NCI-H1436 treated with DMSO at 0.1 percent for 48 hours (cell line): ENCODE results near the gene JADE2.

Experiments
- DNase-seq: peaks from one replicate; lab custom pipeline; 2025; lab: John Stamatoyannopoulos, UW

JADE2 gene

GRCh38 chr5:134530301-134531077 is 5.0 kb downstream of the JADE2 start:
- DNase-seq = no peak

- DNase-seq = no peak
Measured at GRCh38 chr5:134533115-134533815, 7.8 kb downstream of the JADE2 start.

GRCh38 chr5:134534058-134534725 is 8.7 kb downstream of the JADE2 start:
- DNase-seq = no peak

- DNase-seq = no peak
Measured at GRCh38 chr5:134534726-134535110, 9.2 kb downstream of the JADE2 start.

- DNase-seq = no peak
Measured at GRCh38 chr5:134536876-134537275, 11.4 kb downstream of the JADE2 start.

- no peak for DNase-seq
Measured at GRCh38 chr5:134537297-134537696, 11.8 kb downstream of the JADE2 start.

- no peak for DNase-seq
Measured at GRCh38 chr5:134538296-134538695, 12.8 kb downstream of the JADE2 start.

- DNase-seq = no peak
Measured at GRCh38 chr5:134539732-134540131, 14.3 kb downstream of the JADE2 start.

GRCh38 chr5:134540747-134541733 is 15.6 kb downstream of the JADE2 start:
- DNase-seq = no peak

- DNase-seq = no peak
Measured at GRCh38 chr5:134541736-134542376, 16.4 kb downstream of the JADE2 start.

GRCh38 chr5:134543820-134544614 is 18.5 kb downstream of the JADE2 start:
- no peak for DNase-seq

GRCh38 chr5:134545070-134545868 is 19.8 kb downstream of the JADE2 start:
- DNase-seq = no peak

- no peak for DNase-seq
Measured at GRCh38 chr5:134547066-134547465, 21.6 kb downstream of the JADE2 start.

GRCh38 chr5:134547579-134547978 is 22.1 kb downstream of the JADE2 start:
- DNase-seq = no peak

GRCh38 chr5:134547999-134548658 is 22.7 kb downstream of the JADE2 start:
- no peak for DNase-seq

- no peak for DNase-seq
Measured at GRCh38 chr5:134549714-134550113, 24.2 kb downstream of the JADE2 start.

GRCh38 chr5:134550271-134551214 is 25.1 kb downstream of the JADE2 start:
- no peak for DNase-seq

GRCh38 chr5:134551901-134552300 is 26.4 kb downstream of the JADE2 start:
- DNase-seq = no peak
